Prostate gland (tissue), 2 donors: ENCODE data around the gene LARGE1. TPM values are rescaled to one million over a fixed set of nuclear protein-coding genes. Genes with fewer than 3 reads are reported as not detected.
"Not testable (repeated sequence)": the region's sequence is repeated elsewhere in the genome, so short reads cannot be mapped to it uniquely, and the experiment has no call there.

Source experiments
- DNase-seq: peaks from one replicate; pipeline ENCODE4 v3.0.0-alpha.2; 2019; ENCODE audit warnings: low spot score
- H3K27ac ChIP-seq, 2 donors: fragments of 200-600 bp; sonication (generic); 2 replicates each; pipeline ENCODE4 v1.5.1; 2017 to 2019
- H3K27me3 ChIP-seq: fragments of 200-600 bp; sonication (generic); replicated peaks from 2 replicates; pipeline ENCODE4 v1.5.1; 2019; ENCODE audit not compliant: insufficient read depth
- H3K36me3 ChIP-seq, 2 donors: fragments of 200-600 bp; sonication (generic); 1 replicate in 1 of 2; 2 replicates in 1 of 2; pipeline versions ENCODE4 v1.5.1 to v1.8.1; 2017 to 2019
- H3K4me1 ChIP-seq: fragments of 200-600 bp; sonication (generic); replicated peaks from 2 replicates; pipeline ENCODE4 v1.5.1; 2019
- H3K4me3 ChIP-seq, 2 donors: fragments of 200-600 bp; sonication (generic); 2 replicates each; pipeline ENCODE4 v1.5.1; 2017 to 2019
- H3K9me3 ChIP-seq: fragments of 200-600 bp; sonication (generic); 2 replicates; pipeline ENCODE4 v1.5.1; 2017
- CTCF ChIP-seq, 4 experiments: fragments of 200-600 bp in 2 of 4; fragments of 450-650 bp in 2 of 4; sonication (generic) in 2 of 4; IDR thresholded peaks; 1 replicate in 3 of 4; 2 replicates in 1 of 4; pipeline ENCODE4 v1.5.1; 2016 to 2019; ENCODE audit warnings: antibody characterized with exemption in 4 of 4, mild to moderate bottlenecking in 2 of 4, moderate library complexity in 2 of 4
- POLR2A ChIP-seq: fragments of 450-650 bp; IDR thresholded peaks from one replicate; pipeline ENCODE4 v1.6.1; 2016; ENCODE audit warnings: antibody characterized with exemption, mild to moderate bottlenecking
- POLR2AphosphoS5 ChIP-seq: sonication (generic); formaldehyde crosslinking; IDR thresholded peaks from one replicate; pipeline ENCODE4 v1.6.1; 2017; ENCODE audit warnings: antibody characterized with exemption
- WGBS: methylation state at CpG from one replicate; pipeline ENCODE4 v1.1.5; 2018; 5-methylcytosine and 5-hydroxymethylcytosine counted together
- intact Hi-C: fragments of 100-400 bp; cut with DNase I; formaldehyde crosslinking; loops from one replicate; pipeline ENCODE4 v1.14.2; 2022
- total RNA-seq, 2 donors: library from RNA; depleted of rRNA; stranded (reverse); fragments of >200 nt; gene quantifications; one replicate each; pipeline ENCODE4 v1.1.0, GENCODE V29; 2016

The LARGE1 gene
- total RNA-seq, 2 donors from 2014 or later = 18.6 to 37.4 TPM

- Histone ChIP-seq H3K9me3 (no peaks in the 10 kb centered on the region), H3K4me3 (no peak overlapping the region), H3K27ac (no peak overlapping the region), H3K36me3 (no peaks in the 10 kb centered on the region), H3K4me1 (no peaks in the 10 kb centered on the region), H3K27me3 (no peaks in the 10 kb centered on the region)
- WGBS = 93% methylated on average over 2 of the region's 2 CpGs
- no peak for DNase-seq
- intact Hi-C loops = no loop called here
- no peak for TF ChIP-seq POLR2AphosphoS5
- TF ChIP-seq POLR2A = no peak
- TF ChIP-seq CTCF (IDR thresholded peaks at IDR 0.05) = no peak
Measured at GRCh38 chr22:33464698-33465097, 455.6 kb downstream of the LARGE1 start.

GRCh38 chr22:33461698-33462434 is 458.4 kb downstream of the LARGE1 start:
- DNase-seq = no peak
- intact Hi-C loops = no loop called here
- Histone ChIP-seq H3K9me3 (no peaks in the 10 kb centered on the region), H3K4me3 (no peak overlapping the region), H3K27me3 (no peaks in the 10 kb centered on the region), H3K27ac (no peak overlapping the region), H3K4me1 (no peaks in the 10 kb centered on the region), H3K36me3 (no peaks in the 10 kb centered on the region)
- no peak for TF ChIP-seq CTCF (IDR thresholded peaks at IDR 0.05)
- TF ChIP-seq POLR2AphosphoS5 = no peak
- 86% methylated on average over 2 of the region's 2 CpGs for WGBS

GRCh38 chr22:33461245-33461644 is 459.0 kb downstream of the LARGE1 start:
- H3K36me3 ChIP-seq, H3K27ac ChIP-seq, intact Hi-C loops, H3K9me3 ChIP-seq, H3K4me1 ChIP-seq, DNase-seq, H3K4me3 ChIP-seq, H3K27me3 ChIP-seq: not testable (repeated sequence)
- 89% methylated on average over 1 of the region's 1 CpG for WGBS

- Histone ChIP-seq H3K36me3 (no peaks in the 10 kb centered on the region), H3K27me3 (no peaks in the 10 kb centered on the region), H3K4me1 (no peaks in the 10 kb centered on the region), H3K27ac (no peak overlapping the region), H3K4me3 (no peak overlapping the region), H3K9me3 (no peaks in the 10 kb centered on the region)
- 49% methylated on average over 6 of the region's 6 CpGs for WGBS
- intact Hi-C loops = no loop called here
- TF ChIP-seq POLR2A = no peak
- peak; percentile 40 for TF ChIP-seq POLR2AphosphoS5
- no peak for TF ChIP-seq CTCF (IDR thresholded peaks at IDR 0.05)
- no peak for DNase-seq
Measured at GRCh38 chr22:33459137-33459536, 461.1 kb downstream of the LARGE1 start.

GRCh38 chr22:33456511-33456910 is 463.8 kb downstream of the LARGE1 start:
- no peak overlapping the region for H3K4me3 ChIP-seq
- H3K27ac ChIP-seq = no peak overlapping the region
- no peaks in the 10 kb centered on the region for H3K27me3 ChIP-seq
- TF ChIP-seq POLR2AphosphoS5 (no peak), CTCF (IDR thresholded peaks at IDR 0.05) (no peak), POLR2A (no peak)
- no peaks in the 10 kb centered on the region for H3K9me3 ChIP-seq
- intact Hi-C loops = no loop called here
- H3K36me3 ChIP-seq = no peaks in the 10 kb centered on the region
- H3K4me1 ChIP-seq = no peaks in the 10 kb centered on the region
- no peak for DNase-seq
- 81% methylated on average over 1 of the region's 1 CpG for WGBS
